GM21737 (cell line): ENCODE results near the gene CFAP119.
"Not testable (repeated sequence)": the region's sequence is repeated elsewhere in the genome, so short reads cannot be mapped to it uniquely, and the experiment has no call there.

Experiments used
- ATAC-seq: cut with Tn5 transposase; IDR thresholded peaks from one replicate; pipeline ENCODE4 v1.9.1; 2021; ENCODE audit warnings: mild to moderate bottlenecking, moderate library complexity; ENCODE audit not compliant: unreplicated experiment

CFAP119 gene

DNA sequence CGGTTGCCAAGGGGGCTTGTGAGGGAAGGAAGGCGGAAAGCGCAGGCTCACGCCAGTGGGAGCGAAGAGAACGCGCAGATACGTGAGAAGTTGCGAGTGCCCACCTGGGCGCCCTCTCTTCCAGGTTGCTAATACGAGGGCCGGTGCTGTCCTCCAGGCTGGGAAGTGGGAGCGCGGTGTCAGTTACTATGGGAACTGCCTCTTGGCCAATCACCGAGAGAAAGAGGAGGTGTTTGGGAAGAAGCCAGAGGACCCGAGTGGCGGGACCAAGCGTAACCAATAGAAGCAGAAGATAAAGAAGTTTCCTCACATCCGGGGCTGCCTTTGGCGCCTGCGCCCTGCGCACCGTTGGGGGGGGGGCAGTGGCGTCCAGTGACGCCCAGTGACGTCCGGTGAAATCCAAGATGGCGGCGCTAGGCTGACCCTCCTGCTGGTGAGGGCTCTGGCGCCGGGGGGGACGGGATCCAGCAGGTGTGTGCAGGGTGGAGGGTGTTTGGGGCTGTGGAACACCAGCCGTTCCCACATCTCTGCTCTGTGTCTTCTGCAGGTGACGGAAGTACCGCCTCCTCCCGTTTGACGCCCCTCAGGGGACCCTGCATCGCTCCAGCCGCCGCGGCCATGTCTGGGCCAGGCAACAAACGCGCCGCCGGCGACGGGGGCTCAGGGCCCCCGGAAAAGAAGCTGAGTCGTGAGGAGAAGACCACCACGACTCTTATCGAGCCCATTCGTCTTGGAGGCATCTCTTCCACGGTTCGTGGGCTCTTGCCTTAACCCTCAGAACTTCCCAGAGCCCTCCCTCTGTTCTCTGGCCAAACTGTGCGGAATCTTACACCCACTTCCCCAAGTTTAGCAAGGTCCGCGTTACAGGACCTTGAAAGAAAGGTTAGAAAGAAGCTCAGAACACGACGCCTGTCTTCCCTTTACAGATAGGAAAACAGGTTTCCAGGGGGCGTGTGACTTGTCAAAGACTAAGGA is at the start of gene CFAP119, which contains the start of gene RNF40:
Gene CFAP119, minus strand, starts transcription at position 135 of the 975 bp plus-strand sequence. CDS start 314 bp downstream, outside the sequence.
Gene RNF40, plus strand, starts transcription at position 395 of the 975 bp plus-strand sequence. Its CDS starts 224 bp downstream, at position 619.
- peak; percentile 83 for ATAC-seq

DNA sequence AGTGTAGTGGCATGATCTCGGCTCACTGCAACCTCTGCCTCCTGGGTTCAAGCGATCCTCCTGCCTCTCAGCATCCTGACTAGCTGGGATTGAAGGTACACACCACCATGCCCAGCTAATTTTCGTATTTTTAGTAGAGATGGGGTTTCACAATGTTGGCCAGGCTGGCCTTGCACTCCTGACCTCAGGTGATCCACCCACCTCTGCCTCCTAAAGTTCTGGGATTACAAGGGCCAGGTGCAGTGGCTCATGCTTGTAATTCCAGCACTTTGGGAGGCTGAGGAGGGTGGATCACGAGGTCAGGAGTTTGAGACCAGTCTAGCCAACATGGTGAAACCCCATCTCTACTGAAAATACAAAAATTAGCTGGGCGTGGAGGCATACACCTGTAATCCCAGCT is 47.8 kb upstream of the CFAP119 start:
- not testable (repeated sequence) for ATAC-seq

DNA sequence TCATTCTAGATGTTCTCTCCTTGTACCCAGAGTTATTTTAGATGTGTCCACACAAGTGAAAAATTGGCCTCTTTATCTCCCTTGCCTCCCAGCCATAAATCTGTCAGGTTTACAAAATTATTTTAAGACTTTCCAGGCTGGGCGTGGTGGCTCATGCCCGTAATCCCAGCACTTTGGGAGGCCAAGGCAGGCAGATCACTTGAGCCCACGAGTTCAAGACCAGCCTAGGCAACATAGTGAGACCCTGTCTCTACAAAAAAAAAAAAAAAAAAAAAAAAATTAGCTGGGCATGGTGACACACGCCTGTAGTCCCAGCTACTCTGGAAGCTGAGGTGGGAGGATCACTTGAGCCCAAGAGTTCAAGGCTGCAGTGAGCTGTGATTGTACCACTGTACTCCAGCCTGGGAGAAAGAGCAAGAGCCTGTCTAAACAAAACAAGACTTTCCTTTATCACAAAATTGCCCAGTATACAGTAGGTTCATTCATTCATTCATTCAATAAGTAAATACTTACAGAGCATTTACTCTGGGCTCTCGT is 47.1 kb upstream of the CFAP119 start:
- ATAC-seq: not testable (repeated sequence)

DNA sequence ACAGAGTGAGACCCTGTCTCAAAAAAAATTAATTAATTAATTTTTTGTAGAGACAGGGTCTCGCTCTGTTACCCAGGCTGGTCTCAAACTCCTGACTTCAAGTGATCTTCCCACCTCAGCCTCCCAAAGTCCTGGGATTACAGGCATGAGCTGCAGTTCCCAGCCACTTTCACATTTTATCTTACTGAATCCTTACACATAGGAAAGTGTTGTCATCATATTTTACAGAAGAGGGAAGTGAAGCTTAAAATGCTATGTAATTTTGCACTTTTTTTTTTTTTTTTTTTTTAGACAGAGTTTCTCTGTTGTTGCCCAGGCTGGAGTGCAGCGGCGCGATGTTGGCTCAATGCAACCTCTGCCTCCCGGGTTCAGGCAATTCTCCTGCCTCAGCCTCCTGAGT is 46.3 kb upstream of the CFAP119 start:
- no peak for ATAC-seq

DNA sequence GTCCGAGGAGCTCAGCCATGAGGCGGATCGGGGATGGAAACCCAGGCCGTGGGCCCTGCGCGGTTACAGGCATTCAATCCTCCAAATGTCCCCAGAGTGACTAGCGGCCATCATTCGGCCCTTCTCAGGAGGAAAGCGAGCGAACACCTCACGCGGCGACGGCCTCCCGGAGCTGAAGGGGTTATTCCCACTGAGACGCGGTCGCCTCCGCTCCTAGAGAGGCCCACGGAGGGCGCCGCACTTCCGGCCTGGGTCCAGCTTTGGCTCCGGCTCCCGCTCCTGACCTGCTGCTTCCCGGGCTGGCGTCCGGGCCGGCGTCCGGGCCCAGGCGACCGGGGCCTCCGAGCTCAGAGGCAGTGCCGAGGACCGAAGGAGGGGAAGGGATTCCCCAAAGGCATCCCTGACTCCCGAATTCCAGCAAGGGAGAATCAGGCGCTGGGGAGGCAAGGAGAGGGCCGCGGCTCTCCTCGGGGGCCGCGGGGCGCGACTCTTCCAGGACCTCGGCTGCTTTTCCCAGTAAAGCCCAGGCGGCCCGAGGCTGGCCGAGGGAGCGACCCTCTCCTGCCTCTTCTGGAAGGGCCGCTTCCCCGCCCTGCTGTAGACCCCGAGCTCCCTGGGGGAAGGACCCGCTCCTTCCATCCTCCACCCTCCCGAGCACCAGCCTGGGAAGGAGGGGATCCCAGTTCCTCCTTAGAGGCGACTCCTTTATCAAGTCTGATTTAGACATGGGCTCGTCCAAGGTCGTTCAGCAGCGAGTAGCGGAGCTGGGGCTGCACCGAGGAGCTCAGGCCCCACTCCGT is 43.7 kb upstream of the CFAP119 start:
- no peak for ATAC-seq

DNA sequence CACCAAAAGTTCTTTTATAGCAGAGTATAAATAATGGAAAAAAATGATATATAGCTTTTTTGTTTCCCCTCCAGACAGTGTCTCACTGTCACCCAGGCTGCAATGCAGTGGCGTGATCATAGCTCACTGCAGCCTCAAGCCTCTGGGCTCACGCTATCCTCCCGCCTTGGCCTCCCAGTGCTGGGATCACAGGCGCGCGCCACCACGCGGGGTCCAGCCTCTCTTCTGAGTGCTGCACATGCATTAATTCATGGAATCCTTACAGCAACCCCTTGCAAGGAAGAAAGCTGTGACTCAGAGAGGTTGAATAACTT is 43.2 kb upstream of the CFAP119 start:
- no peak for ATAC-seq

DNA sequence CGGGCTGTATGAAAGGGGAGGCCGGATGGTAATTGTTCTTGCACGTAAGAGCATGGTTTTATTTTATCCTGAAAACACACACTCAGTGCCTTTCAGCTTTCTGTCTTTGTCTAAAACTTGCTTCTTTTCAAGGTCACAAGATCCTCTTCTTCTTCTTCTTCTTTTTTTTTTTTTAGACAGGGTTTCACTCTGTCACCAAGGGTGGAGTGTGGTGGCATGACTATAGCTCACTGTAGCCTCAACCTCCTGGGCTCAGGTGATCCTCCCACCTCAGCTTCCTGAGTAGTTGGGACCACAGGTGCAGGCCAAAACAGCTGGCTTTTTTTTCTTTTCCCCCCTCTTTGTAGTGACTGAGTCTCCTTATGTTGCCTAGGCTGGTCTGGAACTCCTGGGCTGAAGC is 41.1 kb upstream of the CFAP119 start:
- no peak for ATAC-seq

DNA sequence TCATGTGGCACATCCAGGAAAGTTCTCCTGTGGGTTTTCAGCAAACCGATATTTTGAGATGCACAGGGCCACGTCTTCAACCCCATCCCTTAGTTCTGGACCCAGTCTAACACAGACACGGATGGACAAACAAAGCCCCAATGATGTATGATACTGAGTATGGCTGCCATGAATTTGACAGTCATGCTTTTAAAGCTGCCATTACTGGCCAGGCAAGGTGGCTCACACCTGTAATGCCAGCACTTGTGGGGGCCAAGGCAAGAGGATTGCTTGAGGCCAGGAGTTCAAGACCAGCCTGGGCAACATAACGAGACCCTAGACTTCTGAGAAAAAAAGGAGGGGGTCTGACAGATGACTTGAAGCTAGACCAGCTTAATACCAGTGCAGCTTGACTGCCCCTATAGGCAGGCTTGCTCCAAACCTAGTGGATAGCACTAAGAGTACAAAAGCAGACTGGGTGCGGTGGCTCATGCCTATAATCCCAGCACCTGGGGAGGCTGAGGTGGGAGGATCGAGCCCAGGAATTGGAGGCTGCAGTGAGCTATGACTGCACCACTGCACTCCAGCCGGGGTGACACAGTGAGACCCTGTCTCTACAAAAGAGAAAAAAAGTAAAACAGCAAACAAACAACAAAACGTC is 35.9 kb upstream of the CFAP119 start:
- ATAC-seq: no peak

DNA sequence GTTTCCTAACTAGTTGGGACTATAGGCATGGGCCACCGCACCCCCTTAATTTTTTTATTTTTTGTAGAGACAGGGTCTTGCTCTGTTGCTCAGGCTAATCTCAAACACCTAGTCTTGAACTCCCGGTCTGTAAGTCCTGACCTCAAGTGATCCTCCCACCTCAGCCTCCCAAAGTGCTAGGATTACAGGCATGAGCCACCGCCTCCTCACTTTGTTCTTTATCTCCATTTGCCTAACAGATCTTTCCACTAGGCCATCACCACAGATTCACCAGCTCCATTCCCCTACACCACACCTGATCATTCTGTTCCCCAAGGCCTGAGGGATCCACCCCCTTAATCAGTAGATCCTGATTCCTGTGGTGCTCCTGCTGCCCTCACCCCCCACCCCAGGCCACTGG is 32.8 kb upstream of the CFAP119 start:
- ATAC-seq: no peak

DNA sequence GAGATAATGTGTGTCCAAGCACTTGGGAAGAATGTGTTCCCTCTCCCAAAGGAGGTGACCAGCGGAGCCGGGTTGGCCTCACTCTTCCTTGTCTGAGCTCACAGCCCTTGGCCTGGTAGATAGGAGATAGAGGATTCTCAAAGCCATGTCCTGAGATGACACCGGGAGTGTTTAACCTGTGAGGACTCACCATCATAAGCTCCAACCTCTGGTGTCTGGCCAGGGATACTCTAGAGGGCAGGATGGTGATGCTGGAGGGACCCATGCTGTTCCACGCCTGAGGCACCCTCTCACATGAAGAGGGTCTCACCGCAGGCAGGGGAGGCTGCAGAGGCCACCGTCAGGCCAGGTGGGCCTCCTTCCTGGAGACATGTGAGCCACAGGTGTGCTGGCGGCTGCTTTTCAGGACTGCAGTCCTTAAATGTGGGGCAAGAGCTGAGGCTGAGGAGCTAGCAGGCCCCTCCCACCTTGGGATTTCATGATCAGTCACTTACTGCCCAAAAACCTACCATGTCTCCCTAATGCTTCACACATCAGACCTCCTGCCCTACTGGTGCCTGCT is 31.7 kb upstream of the CFAP119 start:
- no peak for ATAC-seq

DNA sequence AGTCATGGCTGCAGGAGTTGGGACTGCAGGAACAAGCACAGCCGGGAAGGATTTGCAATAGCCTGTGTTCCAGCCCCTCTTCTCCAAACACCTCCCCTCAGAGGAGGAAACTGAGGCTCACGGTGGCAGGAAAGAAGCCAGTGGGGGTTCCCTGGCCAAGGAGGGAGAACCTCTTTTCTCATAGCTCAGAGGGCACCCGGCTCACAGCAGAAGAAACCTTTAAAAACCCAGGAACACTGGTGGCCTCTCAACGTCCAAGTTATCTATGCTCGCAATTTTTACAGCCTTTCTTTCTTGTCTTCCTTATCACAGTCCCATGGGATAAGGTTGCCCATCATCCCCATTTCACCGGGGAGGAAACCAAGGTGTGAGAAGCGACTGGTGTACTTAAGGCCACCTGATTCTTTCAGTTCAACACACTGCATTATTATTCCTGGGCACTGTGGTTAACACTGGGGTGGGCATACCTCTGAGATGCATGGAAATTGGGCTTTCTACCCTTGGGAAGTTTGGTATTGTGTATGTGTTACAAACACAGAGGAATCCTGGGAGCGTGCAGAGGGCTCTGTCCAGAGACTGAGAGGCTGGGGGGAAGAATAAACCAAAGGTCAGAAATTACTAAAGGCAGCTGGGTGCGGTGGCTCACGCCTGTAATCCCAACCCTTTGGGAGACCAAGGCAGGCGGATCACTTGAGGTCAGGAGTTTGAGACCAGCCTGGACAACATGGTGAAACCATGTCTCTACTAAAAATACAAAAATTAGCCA is 25.9 kb upstream of the CFAP119 start:
- no peak for ATAC-seq

DNA sequence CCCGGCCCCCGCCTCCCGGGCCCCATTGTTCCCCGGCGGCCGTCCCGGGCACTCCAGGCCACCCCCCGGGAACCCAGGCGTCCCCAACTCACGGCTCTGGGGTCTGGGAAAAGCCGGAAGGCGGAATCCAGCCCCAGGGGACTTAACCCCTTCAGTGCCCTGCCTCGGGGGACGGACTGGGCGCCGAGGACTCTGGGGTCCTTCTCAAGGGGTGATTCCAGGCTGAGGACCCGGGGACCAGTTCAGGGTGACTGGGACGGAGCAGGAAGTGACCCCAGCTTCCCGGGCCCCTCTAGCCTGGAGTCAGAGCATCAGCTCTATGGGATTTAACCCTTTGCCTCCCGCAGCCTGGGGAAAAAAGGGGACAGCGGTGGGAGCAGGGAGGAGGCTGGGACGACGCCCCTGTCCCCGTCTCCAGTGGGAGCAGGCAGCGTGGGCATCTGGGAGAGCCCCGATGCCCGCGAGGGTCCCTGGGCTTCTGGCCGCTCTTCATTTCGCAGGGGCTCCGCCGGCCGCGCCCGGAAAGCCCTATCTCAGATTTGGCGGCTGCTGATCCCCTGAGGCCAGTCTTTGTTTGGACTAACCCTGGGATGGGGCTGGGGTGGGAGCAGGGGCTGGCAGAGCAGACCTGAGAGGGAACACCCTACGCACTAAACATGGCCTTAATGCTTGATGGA is 25.2 kb upstream of the CFAP119 start, which contains the start of gene ZNF629:
Gene ZNF629, minus strand, starts transcription at position 270 of the 677 bp plus-strand sequence. CDS start 2,723 bp downstream, outside the sequence.
- no peak for ATAC-seq

DNA sequence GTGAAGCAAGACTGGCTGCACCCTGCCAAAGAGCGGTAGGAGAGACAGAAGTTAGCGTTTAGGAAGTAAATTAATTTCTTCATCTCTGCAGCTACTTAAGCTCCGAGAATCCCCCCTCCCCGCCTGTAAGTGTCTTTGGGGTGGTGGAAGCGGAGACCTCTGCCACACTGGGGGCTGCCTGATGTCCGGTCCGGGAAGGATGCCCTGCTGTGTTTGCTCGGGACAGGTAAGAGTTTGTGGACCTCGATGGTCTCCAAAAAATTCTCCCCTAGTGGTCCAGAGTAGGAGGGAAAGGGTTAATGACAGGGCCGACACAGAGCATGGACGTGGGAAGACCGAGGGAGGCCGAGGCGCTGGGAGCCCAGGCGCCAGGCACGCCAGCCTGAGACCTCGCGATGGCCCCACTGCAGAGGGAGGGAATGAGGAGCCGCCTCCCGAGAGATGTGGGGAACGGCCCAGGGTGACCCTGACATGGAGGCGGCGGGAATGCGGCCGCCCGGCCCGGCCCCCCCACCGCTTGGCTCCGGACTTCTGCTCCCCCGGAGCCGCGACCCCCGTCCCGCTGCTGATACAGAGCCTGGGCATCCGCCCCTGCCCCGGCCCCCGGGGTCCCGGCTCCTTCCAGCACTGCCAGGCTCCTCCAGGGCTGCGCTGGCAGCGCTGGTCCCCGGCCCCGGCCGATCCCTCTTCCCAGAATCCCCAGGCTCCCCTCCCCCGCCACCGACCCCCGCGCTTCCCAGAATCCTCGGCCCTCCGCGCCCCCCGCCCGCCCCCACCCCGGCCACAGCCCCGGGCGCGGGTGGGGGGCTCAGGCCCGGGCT is 24.5 kb upstream of the CFAP119 start:
- no peak for ATAC-seq

DNA sequence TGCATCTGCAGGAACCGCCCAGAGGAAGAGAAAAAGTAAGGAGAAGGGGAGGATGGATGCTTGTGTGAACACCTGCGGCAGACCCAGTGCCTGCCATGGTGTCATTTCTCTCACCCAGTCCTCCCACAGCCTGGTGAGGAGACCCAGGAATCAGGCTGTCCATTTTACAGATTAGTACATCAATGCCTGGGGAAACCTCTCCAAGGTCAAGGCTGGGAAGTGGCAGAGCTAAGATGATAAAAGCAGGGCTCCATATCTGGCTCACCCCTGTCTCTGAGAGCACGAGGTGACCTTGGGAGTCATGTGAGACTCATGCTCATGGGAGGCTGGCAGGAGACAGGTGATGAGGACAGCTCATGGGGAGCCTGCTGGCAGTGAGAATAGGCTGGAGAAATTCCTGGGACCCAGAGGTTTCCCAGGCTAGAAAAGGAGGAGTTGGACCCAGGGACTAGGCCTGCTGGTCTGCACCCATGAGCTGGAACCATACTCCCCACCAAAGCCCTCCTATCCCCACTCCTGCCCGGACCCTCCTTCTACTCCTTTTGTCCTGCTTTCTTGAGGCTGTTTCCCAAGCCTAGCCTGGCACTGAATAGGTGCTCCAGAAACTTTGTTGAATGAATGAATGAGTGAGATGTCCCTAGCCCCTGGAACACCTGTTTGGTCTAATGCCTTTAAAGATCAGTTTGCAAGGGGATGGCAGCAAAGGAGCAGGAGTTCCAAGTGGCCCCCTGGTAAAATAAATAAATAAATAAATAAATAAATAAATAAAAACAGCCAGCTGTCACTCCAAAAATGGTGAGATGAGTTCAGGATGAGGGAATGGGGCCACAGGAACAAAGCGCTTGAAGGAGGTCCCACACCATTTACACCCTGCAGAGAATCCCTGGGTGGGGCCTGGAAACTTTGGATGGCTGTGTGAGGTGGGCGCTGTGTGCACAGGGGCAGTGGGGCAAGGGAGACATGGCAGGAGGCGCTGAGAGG is 23.6 kb upstream of the CFAP119 start:
- no peak for ATAC-seq

DNA sequence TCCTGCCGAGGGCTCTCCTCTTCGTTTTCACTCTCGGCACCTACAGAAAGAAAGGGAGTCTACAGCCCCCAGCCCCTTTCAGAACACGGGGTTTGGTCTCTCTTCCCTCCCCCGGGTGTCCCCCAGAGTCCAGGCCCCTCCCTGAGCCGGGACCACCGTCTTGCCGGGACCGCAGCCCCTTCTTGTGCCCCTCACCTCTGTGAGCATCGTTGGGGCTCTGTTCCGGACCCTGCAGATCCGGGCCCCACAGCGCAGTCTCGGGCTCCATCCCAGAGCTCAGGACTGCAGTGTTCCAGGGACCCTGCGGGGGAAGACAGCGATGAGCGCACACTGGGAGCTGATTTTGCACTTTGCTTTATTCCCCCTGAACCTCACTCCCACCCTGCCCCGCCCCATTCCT is 22.4 kb upstream of the CFAP119 start:
- no peak for ATAC-seq

DNA sequence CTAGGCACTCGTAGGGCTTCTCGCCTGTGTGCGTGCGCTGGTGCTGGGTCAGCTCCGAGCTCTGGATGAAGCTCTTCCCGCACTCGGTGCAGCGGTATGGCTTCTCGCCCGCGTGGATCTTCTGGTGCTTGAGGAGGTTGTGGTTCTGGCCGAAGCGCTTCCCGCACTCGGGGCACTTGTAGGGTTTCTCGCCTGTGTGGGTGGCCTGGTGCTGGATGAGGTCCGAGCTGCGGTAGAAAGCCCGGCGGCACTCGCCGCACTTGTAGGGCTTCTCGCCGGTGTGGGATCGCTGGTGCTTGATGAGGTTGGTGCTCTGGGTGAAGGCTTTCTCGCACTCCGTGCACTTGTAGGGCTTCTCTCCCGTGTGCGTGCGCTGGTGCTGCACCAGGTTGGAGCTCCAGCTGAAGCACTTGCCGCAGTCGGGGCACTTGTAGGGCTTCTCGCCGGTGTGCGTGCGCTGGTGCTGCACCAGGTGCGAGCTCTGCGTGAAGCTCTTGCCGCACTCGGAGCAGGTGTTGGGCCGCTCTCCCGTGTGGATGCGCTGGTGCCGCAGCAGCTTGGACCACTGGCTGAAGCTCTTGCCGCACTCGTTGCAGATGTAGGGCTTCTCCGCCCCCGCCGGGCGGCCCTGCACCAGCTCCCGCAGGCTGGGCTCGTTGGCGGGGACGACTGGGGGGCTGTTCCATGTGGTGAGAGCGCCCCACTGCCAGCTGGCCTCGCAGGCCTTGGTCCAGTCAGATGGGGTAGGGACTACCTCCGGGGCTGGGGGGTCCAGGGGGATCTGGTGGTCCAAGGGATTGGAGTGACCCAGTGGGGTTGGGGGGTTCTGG is 21.6 kb upstream of the CFAP119 start:
- no peak for ATAC-seq
